Measurements from ENCODE around the gene PVR.
"Not testable (repeated sequence)": the region's sequence is repeated elsewhere in the genome, so short reads cannot be mapped to it uniquely, and the experiment has no call there.

PVR gene, protein sequence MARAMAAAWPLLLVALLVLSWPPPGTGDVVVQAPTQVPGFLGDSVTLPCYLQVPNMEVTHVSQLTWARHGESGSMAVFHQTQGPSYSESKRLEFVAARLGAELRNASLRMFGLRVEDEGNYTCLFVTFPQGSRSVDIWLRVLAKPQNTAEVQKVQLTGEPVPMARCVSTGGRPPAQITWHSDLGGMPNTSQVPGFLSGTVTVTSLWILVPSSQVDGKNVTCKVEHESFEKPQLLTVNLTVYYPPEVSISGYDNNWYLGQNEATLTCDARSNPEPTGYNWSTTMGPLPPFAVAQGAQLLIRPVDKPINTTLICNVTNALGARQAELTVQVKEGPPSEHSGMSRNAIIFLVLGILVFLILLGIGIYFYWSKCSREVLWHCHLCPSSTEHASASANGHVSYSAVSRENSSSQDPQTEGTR

DNA sequence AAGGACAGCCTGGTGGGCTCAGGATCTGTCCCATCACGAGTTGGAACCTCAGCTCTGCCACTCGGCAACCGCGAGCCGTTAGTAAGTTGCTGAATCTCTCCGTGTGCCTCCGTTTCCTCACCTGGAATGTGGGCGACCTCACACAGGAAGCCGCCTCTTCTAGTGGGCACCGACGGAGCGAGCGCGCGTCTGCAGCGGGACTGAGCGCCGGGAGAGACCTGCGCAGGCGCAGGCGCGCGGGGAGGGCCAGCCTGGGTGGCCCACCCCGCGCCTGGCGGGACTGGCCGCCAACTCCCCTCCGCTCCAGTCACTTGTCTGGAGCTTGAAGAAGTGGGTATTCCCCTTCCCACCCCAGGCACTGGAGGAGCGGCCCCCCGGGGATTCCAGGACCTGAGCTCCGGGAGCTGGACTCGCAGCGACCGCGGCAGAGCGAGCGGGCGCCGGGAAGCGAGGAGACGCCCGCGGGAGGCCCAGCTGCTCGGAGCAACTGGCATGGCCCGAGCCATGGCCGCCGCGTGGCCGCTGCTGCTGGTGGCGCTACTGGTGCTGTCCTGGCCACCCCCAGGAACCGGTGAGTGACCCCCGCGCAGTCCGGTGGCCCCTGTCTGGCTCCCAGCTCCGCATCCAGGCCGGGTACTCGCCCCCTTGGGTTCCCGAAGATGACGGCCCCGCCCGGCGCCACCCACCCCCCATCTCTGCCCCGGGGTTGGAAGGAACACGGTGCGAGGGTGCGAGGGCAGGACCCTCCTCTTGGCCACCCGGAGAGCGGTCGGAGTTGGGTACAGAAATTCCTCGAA, at the start of gene PVR:
Gene PVR (plus strand): TSS at position 306 of the 797 bp plus-strand sequence. CDS start 187 bp downstream, at position 493.
- DNase-seq (ENCODE audit: low spot score), result peak; percentile 56

DNA sequence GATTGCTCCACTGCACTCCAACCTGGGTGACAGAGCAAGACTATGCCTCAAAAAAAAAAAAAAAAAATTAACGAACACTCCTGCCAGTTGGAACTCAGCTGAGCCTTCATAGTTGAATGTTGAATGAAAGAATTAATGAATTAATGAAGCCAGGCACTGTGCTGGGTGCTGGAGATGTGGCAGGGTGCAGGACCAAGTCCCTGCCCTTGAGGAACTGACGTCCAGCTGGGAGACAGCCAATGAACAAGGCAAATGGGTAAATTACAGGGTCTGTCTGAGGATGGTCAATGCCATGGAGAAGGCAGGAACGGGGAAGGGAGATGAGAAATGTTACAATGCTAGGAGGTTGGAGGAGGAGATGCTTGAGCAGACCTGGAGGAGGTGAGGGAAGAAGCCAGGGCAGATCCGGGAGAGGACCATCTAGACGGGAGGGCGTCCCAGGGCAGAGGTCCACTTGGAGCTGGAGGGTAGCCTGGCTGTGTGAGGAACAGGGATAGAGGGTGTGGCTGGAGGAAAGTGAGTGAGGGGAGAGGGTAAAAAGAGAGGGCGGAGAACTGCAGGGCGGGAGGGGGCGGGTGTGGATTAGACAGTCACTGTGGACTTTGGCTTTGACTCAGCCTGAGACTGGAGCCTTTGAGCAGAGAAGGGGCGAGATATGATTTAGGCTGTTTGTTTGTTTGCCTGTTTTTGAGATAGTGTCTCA, 47.1 kb upstream of the PVR start:
- no peak for DNase-seq (ENCODE audit: low spot score)

DNA sequence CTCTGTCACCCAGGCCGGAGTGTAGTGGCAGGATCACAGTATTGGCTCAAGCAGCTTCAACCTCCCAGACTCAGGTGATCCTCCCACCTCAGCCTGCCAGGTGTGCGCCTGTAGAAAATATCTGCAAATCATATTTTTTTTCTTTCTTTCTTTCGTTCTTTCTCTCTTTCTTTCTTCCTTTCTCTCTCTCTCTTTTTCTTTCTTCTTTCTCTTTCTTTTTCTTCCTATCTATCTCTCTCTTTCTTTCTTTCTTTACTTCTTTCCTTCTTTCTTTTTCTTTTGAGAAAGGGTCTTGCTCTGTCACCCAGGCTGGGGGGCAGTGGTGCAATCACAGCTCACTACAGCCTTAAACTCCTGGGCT, 46.6 kb upstream of the PVR start:
- no peak for DNase-seq (ENCODE audit: low spot score)

DNA sequence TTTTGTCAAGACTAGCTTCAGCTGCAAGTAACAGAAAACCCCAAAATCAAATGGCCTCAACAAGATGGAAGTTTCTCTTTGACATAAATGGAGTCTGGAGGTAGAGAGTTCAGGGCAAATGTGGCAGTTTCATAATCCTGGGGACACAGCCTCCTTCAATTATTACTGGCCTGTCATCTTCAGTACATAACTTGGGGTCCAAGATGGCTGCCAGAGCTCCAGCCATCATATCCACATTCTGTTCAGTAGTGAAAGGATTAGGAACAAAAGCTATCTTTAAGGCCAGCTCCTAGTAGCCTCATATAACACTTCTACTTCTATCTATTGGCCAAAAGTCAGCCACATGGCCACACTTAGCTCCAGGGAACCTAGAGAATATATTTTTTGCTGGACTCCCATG, 45.4 kb upstream of the PVR start:
- DNase-seq (ENCODE audit: low spot score), result no peak

DNA sequence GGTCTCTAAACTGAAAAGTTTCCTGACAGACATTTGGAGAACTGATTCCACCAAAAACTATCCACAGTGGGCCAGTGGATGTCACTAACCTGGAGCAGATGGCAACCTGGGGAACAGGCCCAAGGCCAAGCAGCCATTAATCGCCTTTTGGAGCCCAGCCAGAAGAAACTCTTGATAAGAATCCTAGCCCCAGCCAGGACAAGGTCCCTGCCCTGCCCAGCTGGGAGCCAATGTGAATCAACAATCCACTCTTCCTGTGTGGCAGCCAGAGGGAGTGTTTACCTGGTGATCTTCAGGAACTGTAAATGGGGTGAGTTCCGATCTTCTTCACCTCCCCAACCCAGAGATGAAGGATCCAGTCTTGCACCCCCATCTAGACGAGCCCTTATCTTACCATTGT, 44.8 kb upstream of the PVR start:
- DNase-seq (ENCODE audit: low spot score), result no peak

- DNase-seq (ENCODE audit: low spot score), result no peak
Observed at GRCh38 chr19:44600466-44600865, 43.2 kb upstream of the PVR start.

GRCh38 chr19:44602081-44602480, 41.6 kb upstream of the PVR start:
- DNase-seq (ENCODE audit: low spot score), result no peak

- no peak for DNase-seq (ENCODE audit: low spot score)
Observed at GRCh38 chr19:44603201-44603945, 40.3 kb upstream of the PVR start.

GRCh38 chr19:44604241-44604640, 39.5 kb upstream of the PVR start:
- DNase-seq (ENCODE audit: low spot score), result no peak

DNA sequence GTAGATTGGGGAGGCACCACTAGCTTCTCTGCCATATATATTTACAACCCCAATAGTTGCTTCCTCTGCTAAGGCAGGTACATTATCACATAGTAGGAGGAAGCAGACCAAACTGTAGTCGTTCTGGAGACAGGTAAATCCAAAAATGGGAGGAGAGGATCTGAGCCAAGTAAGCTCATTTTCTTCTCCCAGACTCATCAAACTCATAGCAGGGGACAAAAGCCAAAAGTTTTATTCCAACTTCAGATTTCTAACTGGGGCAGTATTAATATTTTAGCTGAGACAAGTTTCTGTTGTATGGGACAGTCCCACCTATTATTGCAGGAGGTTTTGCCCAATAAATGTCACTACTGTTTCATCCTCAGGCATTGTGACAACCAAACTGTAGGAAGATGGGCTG, 38.2 kb upstream of the PVR start:
- no peak for DNase-seq (ENCODE audit: low spot score)

DNA sequence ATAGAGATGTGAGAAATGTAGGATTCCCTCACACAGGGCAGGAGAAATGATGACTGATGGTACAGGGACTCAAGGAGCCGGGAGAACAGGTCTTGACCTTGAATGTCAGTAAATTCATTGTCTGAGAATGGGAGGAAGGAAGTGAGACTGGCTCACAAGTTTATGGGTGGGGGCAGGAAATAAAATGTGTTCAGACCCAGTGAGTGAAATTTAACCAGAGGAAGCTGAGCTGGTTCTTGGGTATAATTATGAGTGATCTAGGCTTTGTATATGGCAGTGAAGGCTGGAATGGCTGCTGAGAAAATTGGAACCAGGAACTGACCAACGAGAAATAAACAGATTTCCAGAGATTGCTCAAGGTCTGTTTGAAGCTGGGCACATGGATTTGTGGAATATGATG, 36.7 kb upstream of the PVR start:
- no peak for DNase-seq (ENCODE audit: low spot score)

GRCh38 chr19:44607917-44608316, 35.8 kb upstream of the PVR start:
- no peak for DNase-seq (ENCODE audit: low spot score)

DNA sequence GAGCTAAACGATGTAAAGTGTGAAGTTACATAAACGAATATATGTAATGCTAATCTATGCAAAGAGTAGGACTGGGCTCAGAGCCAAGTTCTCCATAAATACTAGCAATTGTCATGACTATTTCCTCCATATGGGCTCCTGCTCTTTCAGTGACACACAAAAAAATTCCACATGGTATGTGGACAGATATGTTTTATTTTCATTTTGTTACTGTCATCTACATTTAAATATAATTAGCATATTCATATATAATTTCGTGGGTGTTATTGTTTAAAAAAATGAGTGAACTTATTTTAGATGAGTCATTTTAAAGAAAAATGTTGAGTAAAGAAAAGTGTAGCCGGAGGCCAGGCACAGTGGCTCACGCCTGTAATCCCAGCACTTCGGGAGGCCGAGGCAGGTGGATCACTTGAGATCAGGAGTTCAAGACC, 35.3 kb upstream of the PVR start:
- peak; percentile 34 for DNase-seq (ENCODE audit: low spot score)

GRCh38 chr19:44609219-44609618, 34.5 kb upstream of the PVR start:
- DNase-seq (ENCODE audit: low spot score), result no peak

DNA sequence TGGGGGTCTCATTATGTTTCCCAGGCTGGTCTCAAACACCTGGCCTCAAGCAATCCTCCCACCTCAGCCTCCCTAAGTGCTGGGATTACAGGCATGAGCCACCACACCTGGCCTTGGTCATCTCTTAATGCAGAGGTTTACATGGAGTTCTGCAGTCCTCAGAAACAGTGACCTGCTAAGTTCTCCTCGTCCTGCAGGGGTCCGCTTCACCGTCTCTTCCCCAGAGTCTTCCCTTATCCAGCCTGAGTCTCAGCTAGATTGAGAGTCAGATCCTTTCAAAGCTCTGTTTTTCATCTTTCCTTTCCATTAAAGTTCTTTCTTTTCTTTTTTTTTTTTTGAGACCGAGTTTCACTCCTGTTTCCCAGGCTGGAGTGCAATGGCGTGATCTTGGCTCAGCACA, 33.2 kb upstream of the PVR start:
- DNase-seq (ENCODE audit: low spot score), result not testable (repeated sequence)

DNA sequence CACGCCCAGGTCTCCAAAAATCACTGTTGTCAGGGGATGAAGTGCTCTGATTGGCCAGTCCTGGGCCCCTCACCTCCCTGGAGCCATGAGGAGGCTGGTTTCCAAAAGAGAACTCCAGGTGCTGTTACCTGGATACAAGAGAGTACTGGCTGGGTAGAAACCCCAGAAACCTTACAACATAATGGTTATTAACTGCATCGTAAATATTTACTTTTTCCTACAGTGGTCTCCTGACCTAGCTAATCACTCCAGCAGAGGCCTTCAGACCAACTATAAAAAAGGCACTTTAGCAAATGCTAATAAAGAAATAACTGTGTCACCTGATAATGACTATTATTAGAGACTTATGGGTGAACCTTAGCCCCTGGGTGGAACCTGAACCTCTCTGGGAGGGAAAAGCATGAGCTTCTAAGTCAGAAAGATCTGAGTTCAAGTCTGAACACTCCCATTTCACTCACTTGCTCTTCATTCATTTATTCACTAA, 31.9 kb upstream of the PVR start:
- no peak for DNase-seq (ENCODE audit: low spot score)

GRCh38 chr19:44613295-44614178, 30.2 kb upstream of the PVR start, which contains the start of gene IGSF23:
TSS of gene IGSF23 (plus strand) at chr19:44613563. CDS start at chr19:44613646, 83 bp downstream.
- no peak for DNase-seq (ENCODE audit: low spot score)

GRCh38 chr19:44614313-44614712, 29.4 kb upstream of the PVR start:
- no peak for DNase-seq (ENCODE audit: low spot score)

DNA sequence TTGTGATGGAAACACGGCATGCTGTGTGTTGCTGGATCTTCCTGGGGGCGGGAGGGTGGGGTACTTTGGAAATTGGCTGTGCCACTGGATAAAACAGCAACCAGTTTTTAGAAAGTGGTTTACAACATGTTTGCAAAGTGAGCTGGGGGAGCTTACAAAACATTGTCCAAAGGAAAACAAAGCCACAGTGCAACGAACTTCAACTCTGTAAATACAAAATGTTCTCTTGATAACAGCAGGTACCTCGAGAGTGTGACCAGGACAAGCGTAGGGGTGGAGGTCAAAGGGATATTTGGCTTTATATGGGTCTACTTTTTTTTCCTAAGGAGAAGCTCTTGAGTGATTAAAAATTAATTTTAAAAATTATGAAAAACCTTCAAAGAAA, 27.9 kb upstream of the PVR start:
- no peak for DNase-seq (ENCODE audit: low spot score)

- DNase-seq (ENCODE audit: low spot score), result no peak
Observed at GRCh38 chr19:44617110-44617880, 26.4 kb upstream of the PVR start.
